ENCODE data around the gene RPS16.

RPS16 gene

GRCh38 chr19:39407660-39408391 lies 27.9 kb downstream of the RPS16 start:
- DNase-seq (ENCODE audit: low spot score), result peak; percentile 65

DNA sequence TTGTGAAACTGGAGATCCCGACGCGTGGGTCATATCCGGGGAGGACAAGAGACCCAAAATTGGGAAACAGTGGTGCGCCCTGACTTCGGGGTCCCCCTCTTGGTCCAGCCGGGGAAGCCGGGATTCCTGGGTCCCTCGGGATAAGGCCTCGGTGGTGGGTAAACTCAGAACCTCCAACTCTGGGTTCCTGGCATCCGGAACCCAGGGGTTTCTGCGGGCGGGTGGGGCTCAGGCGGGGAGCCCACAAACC lies 28.4 kb downstream of the RPS16 start:
- DNase-seq (ENCODE audit: low spot score), result no peak

DNA sequence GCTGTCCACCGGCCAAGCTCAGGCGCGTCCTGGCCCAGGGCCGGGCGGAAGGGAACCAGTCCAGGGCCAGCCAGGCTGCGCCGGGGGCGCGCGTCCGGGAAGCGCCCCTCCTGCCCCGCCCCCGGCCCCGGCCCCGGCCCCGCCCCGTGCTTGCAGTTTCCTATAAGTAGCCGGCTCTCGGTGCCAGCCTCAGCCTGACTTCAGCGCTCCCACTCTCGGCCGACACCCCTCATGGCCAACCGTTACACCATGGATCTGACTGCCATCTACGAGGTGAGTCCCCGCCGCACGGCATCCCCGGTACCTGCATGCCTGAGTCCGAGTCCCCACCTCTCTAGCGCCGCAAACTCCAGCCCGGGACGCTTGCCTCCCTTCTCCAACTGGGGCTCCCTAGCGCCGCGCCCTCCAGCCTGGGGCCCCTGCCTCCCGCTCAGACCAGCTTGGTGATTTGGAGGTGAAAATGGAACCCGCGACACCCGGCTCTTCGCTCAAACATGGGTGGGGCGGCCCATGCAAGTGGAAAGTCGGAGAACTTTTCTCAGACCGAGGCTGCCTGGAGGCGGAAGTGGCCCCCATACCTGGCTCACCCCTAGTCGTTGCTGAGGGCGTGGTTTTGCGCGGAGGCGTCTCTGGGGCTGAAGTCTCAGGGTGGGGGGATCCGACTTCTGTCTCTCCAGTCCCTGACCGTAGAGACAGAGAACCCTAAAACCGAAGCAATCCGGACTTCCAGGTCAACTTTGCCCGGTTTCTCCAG lies 28.9 kb downstream of the RPS16 start, which contains the start of gene ZFP36:
Gene ZFP36, plus strand, starts transcription at position 192 of the 754 bp plus-strand sequence. Its CDS starts 58 bp downstream, at position 250.
- peak; percentile 93 for DNase-seq (ENCODE audit: low spot score)

GRCh38 chr19:39405958-39406655 lies 29.6 kb downstream of the RPS16 start:
- DNase-seq (ENCODE audit: low spot score), result peak; percentile 59

GRCh38 chr19:39405261-39405957 lies 30.3 kb downstream of the RPS16 start:
- no peak for DNase-seq (ENCODE audit: low spot score)

DNA sequence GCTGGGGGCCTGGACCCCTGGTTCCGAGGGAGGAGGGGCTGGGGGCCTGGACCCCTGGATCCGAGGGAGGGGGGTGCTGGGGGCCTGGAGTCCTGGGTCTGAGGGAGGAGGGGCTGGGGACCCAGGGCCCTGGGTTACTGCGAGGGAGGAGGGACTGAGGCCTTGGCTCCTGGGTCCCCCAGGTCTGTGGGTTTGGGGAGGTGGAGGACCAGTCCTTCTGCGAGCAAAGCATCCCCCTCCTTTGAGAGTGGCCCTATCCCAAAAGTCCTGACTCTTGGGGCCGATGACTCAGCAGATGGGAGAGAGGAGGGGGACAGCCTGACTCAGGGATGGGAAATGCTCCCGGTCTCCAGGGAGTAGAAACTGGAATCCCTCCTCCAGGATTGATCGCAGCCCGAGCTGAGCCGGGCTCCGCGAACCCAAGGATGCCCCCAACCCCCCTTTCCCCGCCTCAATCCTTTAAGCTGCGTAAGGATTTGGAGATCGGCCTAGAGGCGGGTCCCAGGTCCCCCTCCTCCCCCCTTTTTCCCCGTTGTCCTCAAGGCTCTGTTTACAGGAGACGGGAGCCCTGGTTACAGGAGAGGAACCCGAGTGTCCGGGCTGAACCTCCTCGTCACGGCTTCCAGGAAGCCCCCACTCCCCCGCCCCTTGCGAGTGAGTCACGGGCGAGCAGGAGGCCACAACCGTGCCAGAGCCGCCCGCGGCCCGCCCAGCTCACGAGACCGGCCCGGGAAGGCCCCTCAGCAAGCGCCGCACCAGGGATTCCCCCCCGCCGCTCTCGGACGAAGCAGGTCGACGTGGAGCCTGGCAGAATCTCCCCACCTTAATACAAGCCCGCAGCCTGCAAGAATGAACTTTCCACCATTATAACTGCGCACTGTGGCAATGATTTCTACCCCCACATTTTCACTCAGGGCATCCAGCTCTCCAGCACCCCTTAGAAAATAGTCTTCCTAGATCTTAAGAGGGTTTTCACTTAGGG lies 32.1 kb downstream of the RPS16 start:
- DNase-seq (ENCODE audit: low spot score), result peak; percentile 95

DNA sequence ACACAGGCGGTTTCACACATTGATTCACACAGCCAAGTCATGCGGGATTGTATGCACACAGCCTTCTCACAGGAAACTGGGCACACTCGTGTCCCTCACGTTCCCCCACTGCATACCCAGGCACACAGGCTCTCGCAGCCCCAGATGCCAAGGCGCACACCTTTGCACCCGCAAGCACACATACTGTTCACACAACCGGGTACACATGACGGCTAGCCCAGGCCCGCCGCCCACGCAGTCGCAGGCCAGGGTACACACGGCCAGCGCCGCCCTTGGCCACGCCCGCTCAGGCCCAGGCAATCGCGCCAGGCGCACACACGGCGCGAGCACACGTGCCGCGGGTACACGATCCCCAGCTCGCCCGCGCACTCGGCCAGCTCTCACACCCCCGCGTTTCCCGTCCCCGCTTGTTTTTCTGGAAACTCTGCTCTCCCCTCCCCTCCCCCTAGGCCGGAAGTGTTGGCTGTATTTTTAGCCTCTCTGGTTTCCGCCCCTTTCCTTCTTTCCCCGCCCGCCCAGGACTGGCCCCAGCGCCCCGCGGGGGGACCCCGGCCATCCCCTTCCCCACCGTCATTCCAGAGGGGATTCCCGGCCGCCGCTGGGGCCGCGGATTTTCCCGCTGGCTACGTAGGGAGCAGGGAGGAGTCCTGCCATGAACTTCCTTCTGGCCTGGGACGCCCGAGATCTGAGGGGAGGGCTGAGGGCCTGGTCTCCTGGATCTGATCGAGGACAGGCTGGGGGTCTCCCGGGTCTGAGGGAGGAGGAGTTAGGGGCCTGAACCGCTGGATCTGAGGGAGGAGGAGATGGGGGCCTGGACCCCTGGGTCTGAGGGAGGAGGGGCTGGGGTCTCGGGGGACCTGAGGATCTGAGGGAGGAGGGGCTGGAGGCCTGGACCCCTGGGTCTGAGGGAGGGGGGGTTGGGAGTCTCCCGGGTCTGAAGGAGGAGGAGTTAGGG lies 33.1 kb downstream of the RPS16 start:
- DNase-seq (ENCODE audit: low spot score), result peak; percentile 91

- peak; percentile 98 for DNase-seq (ENCODE audit: low spot score)
Measured at GRCh38 chr19:39401549-39402345, 34.0 kb downstream of the RPS16 start.

DNA sequence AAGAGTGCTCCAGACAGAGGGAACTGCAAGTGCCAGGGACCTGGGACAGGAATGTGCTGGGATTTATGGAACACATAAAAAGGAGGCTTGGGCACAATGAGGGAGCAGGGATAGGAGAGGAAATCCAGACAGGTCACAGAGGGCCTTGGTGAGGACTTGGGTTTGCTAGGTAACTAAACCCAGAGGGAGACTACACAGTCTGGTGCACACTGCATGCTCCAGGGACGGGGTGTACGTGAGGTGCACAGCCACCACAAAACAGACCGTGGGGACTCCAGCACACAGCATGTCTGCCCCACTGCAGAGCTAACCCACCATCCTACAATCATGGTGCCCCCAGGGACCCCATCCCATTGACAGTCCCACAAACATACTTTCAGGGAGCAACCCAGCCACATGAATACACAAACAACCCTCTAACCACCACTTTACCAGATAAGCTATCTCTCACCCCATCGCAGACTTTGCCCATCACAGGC lies 34.6 kb downstream of the RPS16 start:
- no peak for DNase-seq (ENCODE audit: low spot score)

- DNase-seq (ENCODE audit: low spot score), result no peak
Measured at GRCh38 chr19:39400061-39400460, 35.7 kb downstream of the RPS16 start.

GRCh38 chr19:39399668-39400050 lies 36.1 kb downstream of the RPS16 start:
- no peak for DNase-seq (ENCODE audit: low spot score)

DNA sequence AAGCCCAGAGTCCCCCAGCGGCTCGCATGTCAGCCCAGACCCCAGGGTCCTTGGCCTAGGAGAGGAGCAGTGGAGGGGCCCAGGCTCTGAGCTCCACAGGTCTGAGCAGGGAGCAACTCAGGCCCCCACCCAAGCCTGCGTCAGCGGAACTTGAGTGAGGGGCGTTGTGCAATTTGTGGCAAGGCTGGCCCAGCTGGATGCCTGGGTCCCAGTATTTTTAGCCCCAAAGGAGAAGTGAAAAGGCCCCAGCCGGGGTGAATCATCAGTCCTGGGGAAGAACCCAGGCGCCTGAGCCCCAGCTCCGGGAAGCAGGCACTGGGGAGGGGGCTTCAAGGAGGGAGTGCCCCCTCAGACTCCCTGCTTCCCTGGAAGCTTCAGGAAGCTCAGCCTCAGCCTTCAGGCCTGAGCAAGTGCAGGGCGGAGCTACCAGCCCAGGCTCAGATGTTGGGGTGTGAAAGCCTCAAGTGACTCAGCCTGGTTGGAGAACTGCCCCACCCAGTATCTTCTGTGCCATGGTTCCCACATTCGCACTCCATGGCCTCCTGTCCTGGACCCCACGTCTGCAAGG lies 37.4 kb downstream of the RPS16 start:
- DNase-seq (ENCODE audit: low spot score), result peak; percentile 82

- DNase-seq (ENCODE audit: low spot score), result peak; percentile 91
Measured at GRCh38 chr19:39397360-39398296, 38.1 kb downstream of the RPS16 start.

DNA sequence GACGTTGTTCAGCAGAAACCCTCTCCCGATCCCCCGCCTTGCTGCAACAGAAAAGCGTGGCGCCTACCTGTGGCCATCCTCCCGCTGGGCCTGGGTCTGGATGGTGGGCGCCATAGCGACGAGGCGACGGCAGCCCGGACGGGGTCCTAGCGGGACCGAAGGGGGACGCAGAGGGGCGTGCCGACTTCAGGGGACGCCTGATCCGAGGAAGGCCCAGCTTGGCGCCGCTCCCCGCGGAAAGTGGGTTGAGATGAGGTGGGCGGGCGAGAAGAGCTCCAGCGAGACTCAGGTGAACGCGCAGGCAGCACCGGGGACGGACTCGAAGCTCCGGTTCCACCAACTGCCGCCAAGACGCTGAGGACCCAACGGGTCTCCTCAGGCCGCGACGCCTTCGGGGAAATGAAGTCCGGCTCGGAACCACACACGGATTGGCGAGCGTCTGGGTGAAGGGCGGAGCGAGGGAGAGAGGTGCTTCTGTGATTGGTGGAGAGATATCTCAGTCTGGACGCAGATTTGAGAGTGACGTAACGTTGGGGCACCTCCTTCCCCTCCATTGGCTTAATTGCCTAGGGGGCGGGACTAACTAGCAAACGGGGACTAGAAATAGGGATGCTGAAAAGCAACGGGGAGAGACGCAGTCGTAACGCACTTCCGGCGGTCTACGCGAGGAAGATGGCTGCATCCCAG lies 44.9 kb downstream of the RPS16 start, which contains the start of the genes MED29 and PAF1:
Gene MED29, plus strand, starts transcription at position 628 of the 687 bp plus-strand sequence. Its CDS starts 45 bp downstream, at position 673.
Gene PAF1, minus strand, starts transcription at position 356 of the 687 bp plus-strand sequence. Its CDS starts 242 bp downstream, at position 114.
- peak; percentile 100 for DNase-seq (ENCODE audit: low spot score)

DNA sequence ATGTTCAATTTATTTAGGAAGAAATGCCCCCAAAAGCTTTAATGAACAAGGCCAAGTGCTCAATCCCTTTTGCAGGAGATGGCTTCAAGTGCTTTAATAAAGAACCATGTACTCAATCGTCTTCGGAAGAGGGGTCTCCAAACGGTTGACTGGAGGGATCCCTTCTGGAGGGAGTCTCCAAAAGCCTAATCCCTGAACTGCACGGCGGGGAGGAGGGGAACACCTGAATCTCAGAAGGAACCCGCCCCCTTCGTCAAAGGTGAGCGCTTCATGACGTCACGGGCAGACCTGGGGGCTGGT lies 45.3 kb downstream of the RPS16 start:
- DNase-seq (ENCODE audit: low spot score), result no peak

GRCh38 chr19:39389631-39390414 lies 45.9 kb downstream of the RPS16 start:
- DNase-seq (ENCODE audit: low spot score), result no peak
